Measurements from ENCODE around the gene HS3ST5.
"Not testable (repeated sequence)": the region's sequence is repeated elsewhere in the genome, so short reads cannot be mapped to it uniquely, and the experiment has no call there.

Gene HS3ST5

GRCh38 chr6:114044566-114044965 is 298.3 kb downstream of the HS3ST5 start:
- not testable (repeated sequence) for DNase-seq (ENCODE audit: low read depth)

DNA sequence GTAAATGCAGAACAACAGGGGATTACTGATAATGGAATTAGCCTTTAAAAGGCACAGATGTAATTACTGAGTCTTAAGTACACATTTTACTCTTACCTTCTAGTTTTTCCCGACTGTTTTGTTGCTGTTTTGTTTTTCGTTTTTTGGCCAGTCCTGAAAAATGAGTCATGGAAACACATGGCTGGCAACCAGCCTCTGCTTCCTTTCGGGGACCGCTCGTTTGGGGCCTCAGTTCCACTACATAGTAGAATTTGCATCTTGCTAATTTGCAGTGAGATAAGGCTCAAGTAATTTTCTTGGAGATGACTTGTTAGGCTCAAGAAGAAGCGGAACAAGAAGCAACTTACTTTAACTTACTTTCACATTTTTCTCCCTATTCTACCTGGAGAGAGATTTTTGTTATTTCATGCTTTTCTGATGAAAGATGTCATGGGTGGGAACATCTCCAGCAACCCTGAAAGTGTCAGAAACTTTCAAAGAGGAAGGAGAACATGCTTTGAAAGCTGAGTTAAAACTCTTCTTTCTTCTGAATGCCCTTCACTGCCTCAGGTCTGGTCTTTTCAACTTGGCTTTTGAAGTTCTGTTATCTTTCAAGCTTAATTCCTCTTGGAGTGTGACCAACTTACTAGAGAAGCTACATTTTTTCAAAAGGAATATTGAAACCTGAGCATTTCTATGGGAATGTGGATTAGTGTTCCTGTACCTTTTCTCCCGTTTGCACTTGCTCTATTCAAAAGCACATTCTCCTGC is 300.4 kb downstream of the HS3ST5 start:
- DNase-seq (ENCODE audit: low read depth): no peak

DNA sequence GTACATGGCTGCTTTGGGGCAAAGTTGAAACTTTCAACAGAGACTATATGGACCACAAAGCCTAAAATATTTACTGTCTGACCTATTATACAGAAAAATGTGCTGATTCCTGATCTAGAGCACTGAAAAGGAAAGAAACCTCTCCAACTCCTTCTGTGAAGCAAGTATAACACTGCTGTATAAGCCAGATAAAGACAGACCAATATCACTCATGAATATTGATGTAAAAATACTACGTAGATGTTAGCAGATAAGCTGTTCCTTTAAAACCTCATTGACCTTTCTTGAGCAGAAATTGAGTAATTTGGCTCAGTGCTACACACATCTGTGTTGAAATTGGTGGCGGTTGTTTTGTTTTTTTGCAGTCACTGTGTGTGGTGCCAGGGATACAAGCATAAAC is 302.0 kb downstream of the HS3ST5 start:
- no peak for DNase-seq (ENCODE audit: low read depth)

DNA sequence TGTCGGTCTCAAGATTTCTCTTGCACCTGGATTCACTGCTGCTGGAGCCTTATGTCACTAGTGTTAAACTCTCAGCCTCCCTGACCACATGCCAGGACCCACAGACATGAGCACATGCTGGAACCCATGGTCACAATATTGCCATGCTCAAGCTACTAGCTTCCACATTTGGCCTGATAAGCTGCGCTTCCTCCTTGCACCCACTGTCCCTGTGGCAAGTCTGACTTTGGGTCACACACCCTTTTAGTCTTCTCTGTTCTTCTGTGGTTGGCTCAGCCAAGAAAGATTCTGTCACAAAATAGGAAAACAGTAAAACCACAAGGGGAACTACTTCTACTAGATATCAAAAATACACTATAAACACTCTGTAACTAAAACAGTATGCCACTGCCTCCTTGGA is 303.0 kb downstream of the HS3ST5 start:
- DNase-seq (ENCODE audit: low read depth): no peak

DNA sequence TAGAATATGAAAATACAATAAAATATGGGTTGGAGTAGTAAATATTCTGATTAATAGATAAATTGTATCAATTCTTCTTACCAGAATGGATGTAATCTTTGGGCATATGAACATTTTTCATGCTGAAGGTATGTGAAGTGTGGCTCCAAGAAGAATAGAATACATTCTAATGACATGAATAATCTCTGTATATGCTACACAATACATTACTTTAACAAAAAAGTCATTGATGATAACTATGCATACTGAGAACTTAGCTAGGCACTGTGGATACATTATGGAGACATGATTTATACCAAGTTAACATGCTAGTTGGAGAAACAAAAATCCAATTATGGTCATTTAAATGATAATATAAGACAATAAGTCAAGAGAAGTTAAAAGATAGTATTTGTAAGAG is 309.2 kb downstream of the HS3ST5 start:
- no peak for DNase-seq (ENCODE audit: low read depth)

DNA sequence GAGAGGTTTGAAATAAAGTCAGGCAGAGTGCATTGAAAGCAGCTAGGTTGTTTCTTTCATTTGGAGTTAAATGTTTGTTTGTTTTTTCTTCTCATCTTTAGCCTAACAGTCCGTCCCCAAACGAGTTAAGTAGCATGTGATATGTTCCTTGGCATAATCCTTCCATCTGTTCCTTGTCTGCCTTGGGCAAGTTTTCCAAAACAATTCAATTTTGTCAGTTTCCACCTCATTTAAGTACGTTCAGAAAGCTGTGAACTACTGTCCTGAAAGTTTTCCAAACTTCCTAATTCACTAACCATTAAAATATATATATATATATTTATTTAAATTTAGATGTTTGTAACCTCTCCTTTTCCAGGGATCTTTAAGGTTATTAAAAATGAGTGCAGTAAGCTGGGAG is 310.1 kb downstream of the HS3ST5 start:
- DNase-seq (ENCODE audit: low read depth): no peak

GRCh38 chr6:114030767-114031166 is 312.1 kb downstream of the HS3ST5 start:
- no peak for DNase-seq (ENCODE audit: low read depth)

- no peak for DNase-seq (ENCODE audit: low read depth)
These were observed 318.1 kb downstream of the HS3ST5 start for GRCh38 chr6:114024746-114025145.

DNA sequence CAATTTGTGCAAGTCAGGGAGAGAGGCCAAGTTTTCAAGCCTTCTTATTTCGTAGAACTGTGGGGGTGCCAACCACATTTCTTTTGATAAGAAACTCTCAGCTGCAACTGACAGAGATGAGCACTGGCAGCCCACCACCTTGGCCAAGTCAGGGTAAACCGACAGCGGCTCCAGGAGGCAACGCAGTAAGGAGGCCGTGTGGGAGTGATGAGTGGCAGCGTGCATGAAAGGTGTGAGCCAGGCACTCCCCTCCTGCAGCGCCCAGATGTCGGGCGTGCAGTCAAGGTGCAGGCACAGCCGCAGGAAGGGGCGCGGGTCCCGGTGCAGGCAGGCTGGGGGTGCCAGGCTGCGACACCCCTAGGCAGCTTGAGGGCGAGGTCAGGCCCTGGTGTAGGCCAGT is 322.6 kb downstream of the HS3ST5 start:
- no peak for DNase-seq (ENCODE audit: low read depth)

GRCh38 chr6:114017146-114017545 is 325.7 kb downstream of the HS3ST5 start:
- not testable (repeated sequence) for DNase-seq (ENCODE audit: low read depth)

GRCh38 chr6:114014106-114014505 is 328.7 kb downstream of the HS3ST5 start:
- not testable (repeated sequence) for DNase-seq (ENCODE audit: low read depth)

DNA sequence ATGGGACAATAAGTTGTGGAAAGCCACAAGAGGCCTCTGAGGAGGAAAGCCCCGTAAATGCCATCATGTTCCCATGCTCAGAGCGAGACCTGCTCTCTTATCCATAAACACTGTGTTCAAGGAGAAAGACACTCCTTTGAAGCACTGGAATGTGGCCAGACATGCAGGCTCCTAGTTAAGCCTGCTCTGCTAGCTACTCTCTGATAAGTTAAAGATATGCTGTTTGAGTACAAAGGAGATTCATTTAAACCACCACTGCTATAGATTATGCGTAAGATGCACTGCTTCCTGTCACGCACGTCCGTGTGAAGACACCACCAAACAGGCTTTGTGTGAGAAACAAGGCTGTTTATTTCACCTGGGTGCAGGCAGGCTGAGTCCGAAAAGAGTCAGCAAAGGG is 331.3 kb downstream of the HS3ST5 start:
- DNase-seq (ENCODE audit: low read depth): not testable (repeated sequence)

GRCh38 chr6:114010540-114010939 is 332.3 kb downstream of the HS3ST5 start:
- no peak for DNase-seq (ENCODE audit: low read depth)

DNA sequence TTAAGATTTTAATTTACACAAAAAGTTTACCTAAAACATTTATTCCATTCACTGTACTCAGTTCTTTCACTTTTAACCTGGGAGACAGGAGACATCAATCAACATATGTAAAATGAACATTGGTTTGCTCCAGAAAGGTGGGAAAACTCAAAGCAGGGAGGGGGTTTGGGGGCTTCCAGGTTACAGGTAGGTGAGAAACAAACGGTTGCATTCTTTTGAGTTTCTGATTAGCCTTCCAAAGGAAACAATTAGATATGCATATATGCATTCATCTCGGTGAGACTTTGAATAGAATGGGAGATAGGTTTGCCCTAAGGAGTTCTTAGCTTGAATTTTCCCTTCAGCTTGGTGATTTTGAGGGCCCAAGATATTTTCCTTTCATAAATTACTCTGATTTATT is 333.6 kb downstream of the HS3ST5 start:
- DNase-seq (ENCODE audit: low read depth): no peak

DNA sequence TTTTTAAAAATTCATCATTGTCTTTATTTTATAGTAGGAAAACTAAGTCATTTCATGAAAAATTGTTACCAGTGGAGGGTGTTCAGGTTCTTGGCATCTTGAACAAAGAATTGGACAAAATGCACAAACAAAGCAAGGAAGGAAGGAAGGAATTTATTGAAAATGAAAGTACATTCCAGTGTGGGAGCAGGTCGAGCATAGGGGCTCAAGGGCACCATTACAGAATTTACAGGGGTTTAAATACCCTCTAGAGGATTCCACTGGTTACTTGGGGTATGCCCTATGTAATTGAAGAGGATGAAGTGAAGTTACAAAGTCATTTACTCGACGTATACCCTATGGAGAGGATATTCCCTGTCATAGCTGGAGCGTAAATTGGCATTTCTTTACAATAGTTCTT is 334.5 kb downstream of the HS3ST5 start:
- DNase-seq (ENCODE audit: low read depth): no peak

- no peak for DNase-seq (ENCODE audit: low read depth)
These were observed 335.3 kb downstream of the HS3ST5 start for GRCh38 chr6:114007516-114007915.
